Dermis microvascular lymphatic vessel endothelial cell (primary cell): ENCODE data around the gene UCP3. TPM values are rescaled to one million over a fixed set of nuclear protein-coding genes. Genes with fewer than 3 reads are reported as not detected.

Source experiments
- DNase-seq, 2 donors: peaks; one replicate each; pipeline versions ENCODE4 v3.0.0 to v3.0.0-alpha.2; 2010; ENCODE audit warnings: low read depth in 2 of 2
- total RNA-seq: library from RNA; depleted of rRNA; stranded (reverse); fragments of >200 nt; gene quantifications from 2 replicates; pipeline ENCODE4 v1.2.1, GENCODE V29; 2014

UCP3 gene, protein sequence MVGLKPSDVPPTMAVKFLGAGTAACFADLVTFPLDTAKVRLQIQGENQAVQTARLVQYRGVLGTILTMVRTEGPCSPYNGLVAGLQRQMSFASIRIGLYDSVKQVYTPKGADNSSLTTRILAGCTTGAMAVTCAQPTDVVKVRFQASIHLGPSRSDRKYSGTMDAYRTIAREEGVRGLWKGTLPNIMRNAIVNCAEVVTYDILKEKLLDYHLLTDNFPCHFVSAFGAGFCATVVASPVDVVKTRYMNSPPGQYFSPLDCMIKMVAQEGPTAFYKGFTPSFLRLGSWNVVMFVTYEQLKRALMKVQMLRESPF
- total RNA-seq, result under 0.01 and 0.38 TPM in 2 replicates

DNA sequence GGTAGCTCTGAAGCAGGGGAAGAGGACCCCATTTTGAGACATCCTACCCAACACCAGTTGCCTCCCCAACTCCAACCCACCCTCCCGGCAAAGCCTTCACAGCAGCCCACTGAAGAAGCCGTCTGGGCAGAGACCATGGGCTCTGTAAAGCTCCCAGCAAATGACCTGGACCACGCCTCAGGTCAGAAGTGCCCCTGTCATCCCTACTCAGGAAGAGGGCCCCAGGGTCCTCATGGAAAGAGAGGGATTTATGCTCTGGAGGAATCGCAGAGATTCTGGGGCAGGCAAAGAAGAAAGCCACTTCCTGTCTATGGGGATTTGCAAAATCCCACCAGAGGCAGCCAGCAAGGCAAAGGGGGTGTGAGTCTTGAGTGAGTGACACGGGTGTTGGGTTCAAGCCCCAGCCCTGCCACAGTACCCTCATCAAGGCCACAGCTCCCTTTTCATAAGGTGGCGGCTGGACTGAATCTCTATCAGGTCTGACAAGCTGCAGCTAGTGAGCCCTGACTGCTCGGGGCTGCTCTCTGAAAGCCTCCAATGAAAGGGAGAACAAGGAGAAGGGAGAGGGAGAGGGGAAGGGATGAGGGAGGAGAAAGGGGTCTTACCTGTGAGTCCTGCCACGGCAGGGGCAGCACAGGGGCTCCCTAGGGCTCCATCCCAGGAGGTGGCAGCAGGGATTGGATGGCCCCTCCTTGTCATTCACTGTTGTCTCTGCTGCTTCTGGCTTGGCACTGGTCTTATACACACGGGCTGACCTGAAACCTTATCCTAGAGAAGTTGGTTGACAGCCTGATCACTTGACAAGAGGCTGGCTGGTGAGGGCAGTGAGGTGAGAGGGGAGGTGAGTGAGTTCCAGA lies at the start of gene UCP3:
UCP3 (minus strand) TSS at position 713 of the 857 bp plus-strand sequence. CDS start 2,043 bp downstream, outside the sequence.
- DNase-seq, result no peak

DNA sequence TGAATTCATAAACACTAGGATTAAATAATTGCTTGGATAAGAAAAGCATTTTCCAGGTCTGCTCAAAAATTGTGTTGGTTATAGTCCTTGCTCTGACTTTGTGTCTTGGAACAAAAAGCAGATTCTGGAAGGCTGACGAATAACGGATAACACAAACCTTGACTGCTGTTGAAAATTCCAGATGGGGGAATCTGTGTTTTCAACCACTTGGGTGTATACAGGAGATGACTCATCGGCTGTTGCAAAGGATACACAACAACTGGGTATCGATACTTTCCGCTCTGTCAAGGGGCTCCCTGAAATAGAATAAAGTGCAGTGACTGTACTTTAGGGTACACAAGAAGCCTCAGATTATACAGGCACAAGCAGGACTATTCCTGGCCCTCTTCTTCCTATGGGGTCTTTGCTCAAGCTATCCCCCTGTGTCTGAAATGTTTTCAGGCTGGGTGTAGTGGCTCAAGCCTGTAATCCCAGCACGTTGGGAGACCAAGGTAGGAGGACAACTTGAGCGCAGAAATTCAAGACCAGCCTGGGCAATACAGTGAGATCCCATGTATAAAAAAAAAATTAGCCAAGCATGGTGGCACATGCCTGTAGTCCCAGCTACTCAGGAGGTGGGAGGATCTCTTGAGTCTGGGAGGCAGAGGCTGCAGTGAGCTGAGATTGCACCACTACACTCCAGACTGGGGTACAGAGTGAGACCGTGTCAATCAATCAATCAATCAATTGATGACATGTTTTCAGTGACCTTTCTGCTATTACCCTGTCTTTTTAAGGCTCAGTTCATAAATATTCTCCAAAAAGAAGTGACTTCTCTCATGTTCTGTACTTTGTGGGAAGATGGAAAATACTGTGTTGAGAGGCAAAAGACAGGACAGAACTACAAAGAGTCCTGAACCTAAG lies 48.6 kb upstream of the UCP3 start:
- DNase-seq, result peak in 1 of 2 donors; percentile 51

DNA sequence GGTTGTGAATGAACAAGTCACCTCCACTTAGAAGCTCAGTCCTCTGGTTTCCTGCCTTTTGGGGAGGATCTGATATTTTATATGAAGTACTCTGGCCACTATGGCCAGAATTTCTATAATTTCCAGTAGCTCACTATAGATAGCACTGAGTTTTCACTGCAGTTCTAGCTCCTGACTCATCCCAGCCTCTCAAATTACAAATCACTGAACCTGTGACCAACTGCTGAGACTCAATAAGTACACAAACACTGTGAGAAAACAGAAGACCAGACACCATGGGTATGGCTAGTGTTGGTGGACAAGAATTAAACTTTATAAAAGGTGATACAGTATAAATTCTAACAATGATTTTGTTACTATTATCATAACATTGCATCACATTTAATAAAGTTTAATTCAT lies 47.1 kb upstream of the UCP3 start:
- DNase-seq, result peak in 1 of 2 donors; percentile 23

DNA sequence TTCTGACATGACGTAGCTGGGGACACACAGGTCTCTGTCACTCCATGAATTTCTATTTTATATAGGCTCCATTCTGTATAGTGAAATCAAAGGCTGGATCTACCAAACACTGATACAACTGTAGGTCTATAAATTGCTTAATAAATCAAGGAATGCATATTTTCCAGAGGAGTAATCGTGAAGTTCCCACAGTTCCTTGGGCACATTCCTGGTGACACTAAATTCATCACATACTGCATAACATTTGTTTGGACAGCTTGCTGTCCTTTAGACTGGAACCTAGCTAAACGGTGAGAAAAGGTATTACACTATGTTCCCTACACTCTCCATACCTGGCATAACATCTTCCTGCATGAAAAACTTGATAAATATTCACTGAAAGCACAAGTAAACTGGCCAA lies 41.6 kb upstream of the UCP3 start:
- DNase-seq, result no peak

DNA sequence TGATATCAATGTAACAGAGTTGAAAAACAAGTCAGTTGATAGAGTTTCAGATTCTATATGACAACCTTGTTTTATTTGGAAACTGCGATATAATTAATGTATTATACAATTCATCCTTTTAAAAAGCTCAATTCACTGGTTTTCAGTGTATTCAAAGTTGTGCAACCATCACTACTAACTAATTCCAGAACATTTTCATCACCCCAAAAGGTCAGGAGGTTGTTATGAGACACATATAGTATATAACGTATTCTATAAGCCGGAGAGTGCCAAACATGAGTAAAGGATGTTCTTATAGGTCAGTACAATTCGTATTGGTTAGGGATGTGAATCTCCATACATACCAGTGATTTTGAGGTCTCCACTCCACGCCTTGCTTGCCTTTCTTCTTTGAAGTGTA lies 40.1 kb upstream of the UCP3 start:
- DNase-seq, result no peak

DNA sequence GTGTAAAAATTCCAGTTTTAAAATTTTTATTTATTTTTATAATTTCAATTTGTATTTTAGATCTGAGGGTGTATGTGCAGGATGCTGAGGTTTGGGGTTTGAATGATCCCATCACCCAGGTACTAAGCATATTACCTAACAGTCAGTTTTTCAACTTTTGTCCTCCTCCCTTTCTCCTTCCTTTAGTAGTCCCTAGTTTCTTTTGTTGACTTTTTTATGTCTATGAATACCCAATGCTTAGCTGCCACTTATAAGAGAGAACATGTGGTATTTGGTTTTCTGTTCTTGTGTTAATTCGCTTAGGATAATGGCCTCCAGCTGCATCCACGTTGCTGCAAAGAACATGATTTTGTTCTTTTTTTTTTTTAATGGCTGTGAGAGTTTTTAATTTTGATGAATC lies 35.7 kb upstream of the UCP3 start:
- no peak for DNase-seq

DNA sequence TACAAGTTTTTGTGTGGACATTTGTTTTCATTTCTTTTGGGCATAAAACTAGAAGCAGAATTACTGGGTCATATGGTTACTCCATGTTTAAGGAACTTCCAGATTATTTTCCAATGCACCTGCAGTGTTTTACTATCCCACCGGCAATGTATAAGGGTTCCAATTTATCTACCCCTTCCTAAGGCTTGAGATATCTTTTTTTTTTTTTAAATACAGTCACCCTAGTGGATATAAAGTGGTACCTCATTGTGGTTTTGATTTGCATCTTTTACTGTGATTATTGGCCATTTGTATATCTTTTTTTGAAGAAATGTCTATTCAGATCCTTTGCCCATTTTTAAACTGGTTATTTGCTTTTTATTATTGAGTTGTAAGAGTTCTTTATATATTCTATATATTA lies 34.6 kb upstream of the UCP3 start:
- no peak for DNase-seq

DNA sequence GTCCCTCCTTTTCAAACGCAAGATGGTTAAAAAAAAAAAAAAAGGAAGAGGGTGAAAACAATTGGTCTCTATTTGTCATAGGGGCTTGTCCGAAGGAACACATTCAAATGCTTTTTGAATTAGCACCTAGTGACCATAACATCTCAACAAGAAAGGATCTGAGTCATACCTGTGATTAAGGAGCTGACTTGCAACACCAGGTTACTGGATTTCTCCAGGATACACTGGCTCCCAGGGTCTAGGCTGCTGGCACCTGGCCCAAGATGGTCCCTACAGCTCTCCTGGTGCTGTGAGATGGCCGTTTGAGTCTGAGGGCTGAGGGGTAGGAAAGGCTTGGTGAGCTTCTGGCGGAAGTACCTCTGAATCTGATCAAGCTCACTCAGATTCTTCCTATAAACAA lies 28.4 kb upstream of the UCP3 start:
- DNase-seq, result peak in 1 of 2 donors; percentile 6

DNA sequence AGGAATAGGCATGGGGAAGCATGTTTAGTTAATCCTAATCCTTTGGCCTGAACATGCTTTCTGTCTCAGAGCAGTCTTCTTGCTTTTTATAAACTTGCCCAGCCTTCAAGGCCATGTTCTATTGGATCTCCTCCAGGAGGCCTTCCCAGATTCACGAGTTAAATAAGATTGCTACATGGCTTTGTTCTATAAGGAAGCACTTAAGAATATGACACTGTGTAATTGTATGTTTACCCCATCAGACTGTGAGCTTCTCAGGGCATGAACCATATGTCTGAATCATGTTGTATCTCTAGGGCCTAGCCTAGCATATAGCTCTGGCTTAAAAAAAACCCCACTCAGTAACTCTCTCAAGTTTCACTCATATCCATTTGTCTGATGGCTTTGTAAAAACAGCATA lies 26.4 kb upstream of the UCP3 start:
- DNase-seq, result no peak

DNA sequence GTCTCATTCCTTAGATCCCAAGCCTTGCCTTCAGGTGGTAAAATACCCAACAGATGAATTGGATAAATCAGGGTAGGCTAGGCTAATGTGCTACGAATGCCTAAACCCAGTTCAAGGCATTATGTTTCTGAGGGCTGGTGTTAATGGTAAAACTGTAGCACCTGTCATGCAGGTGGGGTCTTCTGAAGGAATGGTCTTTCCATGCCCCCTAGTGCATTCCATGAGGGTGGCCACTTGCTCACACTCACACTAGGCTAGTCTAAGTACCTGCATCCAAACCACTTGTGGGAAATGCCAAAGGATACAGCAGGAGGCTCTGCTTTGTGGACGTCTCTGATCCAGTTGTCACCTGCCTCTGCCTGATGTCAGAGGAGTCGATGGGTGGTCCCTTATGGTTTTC lies 24.2 kb upstream of the UCP3 start:
- no peak for DNase-seq

DNA sequence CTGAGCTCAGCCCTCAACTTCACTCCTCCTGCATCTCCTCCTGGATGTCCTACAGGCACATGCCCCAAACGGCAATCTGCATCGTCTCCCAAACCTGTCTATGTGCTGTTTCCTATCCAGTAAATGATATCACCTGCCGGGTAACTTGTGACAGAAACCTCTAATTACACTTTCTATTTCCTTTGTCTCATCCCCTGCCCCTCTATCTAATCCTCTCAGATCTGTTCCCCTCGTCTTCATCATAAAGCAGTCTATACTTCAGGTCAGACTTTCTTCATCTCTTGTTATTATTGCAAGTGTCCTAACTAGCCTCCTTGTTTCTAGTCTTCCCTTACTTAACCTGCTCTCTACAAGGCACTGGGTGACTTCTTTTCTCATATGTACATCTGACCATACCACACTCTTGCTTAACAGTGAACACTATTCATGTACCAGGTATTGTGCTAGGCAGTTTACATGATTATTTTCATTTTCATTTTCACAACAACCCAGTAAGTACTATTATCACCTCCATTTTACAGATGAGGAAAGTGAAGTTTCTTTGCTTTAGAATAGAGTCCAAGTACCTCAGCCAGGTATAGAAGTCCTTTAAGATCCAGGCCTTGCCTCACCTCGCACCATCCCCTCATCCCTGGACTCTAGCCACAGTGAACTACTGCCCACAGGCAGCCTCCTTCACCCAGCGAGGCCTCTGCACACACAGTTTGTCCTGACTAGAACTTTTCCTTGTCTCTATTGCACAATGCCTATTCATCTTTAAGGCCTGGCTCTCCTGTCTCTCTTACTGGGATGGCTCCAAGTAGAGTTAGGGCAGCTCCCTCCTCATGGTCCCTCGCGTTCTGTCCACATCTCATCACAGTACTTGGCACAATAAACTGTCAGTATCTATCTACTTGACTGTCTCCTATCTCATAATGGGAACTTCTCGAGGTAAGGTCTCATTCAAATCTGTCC lies 22.1 kb upstream of the UCP3 start:
- no peak for DNase-seq

DNA sequence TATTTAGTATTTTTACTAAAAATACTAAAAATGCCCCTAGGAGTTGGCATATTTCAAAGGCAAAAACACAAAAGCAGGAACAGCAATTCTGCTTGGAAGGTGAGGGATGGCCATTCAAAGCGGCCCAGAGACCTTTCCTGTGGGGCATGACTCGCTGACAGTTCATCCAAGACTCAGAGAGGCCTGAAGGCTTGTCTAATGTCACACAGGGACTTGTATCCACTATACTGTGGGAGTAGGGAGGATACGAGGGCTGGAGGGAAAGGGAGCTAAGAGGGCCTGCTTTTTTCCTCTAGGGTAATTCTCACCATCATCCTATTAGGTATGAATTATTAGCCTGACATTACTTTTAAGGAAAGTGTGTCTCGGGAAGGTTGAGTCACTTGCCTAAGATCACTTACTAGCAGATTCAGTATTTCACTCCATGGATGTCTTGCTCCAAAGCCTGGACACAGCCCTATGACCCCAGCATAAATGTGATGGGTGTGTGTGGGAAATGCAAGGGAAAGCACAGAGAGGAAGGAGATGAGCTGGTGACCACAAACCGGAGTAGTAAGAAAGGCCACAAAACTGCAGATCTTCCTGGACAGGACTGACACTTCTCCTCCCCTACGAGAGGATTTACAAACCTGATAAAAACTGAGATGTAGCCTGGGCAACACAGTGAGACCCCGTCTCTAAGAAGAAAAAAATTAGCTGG lies 16.7 kb upstream of the UCP3 start:
- DNase-seq, result peak in 1 of 2 donors; percentile 40

DNA sequence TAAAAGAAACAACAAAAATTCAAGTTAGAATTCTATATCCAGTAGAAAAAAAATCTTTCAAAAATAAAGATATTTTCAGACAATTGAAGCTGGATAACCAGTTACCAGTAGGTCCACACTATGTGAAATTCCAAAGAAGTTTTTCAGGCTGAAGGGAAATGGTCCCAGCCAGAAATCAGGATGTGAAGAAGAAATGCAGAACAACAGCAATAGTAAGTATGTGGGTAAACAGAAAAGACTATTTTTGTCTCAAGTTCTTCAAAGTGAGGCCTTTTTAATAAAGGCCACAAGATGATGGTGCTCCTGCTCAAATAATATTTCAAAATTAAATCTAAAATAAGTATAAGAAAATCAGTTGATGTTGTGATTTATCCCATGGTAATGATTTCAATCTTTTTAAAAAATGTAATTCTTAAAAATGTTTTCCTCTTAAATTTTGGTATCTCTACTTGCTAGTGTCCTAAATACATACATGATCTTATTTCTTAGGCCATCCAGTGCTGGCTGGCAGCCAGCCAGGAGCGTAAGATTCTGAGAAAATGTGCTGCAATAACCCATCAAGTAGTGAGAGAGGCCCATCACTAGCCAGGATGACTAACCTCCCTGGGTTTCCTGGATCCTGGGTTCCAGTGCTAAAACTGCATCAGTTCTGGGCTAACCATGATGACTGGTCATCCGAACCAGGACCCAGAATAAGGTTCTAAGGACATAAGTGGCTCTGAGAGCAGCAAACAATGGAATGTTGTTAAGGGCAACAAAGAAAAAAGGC lies 15.6 kb upstream of the UCP3 start:
- DNase-seq, result peak in 1 of 2 donors; percentile 62

DNA sequence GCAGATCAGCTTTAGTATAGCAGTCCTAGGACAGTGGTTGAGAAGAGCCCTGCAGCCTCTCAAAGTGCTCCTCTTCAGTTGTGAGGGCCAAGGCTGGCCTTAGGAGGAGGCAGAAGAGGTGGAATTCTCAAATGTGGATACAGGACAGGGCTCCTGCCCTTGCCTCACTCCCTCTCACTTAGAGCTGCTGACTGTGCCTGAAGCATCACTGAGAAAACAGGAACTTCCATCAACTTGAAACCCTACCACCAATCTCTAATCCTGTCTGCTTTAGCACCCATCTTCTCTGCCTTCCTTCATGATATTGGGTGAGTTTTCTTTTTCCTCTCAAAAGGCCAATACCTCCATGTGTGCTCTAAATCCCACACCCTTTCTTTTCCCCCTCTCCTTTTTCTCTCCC lies 14.4 kb upstream of the UCP3 start:
- no peak for DNase-seq

DNA sequence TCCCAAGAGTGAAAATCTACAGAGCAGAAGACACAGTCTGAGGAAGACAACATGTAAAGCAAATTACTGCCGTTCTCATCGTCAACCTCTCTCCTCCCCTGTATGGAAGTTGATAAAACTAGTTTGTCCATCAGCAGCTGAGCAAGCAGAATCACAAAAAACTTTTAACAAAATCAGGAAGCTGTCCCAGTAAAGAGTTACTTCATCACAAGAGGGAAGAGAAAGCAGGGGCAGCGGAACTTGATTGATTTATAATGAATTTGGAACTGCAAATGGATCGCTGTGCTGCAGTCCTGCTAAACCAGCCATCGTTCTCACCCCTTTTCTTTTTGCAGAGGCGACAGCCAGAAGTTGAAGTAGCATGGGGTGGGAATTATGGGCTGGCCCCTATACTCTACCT lies 13.7 kb upstream of the UCP3 start:
- DNase-seq, result no peak

DNA sequence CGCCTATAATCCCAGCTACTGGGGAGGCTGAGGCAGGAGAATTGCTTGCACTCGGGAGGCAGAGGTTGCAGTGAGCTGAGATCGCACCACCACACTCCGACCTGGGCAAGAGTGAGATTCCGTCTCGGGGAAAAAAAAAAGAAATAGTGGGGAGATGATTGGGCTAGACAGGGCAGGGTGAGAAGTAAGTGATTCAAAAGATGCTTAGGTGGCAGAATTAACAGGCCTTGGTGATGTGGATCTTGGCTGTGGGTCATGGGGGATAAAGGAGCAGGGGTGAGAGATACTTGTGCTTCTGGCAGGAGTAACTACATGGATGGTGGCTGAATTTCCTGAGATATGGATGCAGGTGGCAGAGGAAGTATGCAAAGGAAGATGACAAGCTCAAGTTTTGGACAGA lies 13.1 kb upstream of the UCP3 start:
- DNase-seq, result no peak

DNA sequence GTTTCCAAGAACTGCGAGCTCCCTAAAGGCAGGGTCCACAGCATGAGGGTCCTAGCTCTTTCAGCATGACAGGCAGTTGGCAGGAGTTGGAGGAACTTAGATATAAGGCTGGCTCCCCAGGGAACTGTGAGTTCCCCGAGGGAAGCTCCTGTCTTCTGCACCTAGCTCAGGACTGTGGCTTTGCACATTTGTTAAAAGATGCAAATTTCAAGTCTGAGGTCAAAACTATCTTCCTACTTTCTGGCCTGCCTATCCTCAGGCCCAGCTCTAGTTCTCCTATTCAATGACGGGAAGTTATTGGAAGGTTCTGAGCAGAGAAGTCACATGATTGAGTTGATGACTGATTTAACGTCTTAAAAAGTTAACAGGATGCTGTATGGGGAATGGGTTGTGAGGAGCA lies 11.7 kb upstream of the UCP3 start:
- DNase-seq, result peak in 1 of 2 donors; percentile 14

DNA sequence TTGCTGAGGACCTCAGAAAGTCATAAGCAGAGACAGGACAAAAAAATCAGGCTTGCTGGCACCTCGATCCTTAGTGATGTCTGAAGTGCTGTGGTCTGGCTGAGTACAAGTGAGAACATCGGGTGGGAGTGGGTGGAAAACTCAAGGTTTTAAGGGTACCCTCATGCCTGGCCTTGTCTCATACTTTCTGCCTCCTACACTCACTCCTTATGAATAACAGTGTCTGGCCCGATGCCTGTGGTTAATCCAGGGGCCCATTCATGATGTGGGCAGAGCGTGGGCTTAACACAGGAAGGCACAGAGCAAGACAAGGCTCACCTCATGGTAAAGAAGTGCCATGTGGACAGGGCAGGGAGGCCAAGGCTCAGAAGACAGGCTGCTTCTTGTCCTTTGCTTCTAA lies 11.0 kb upstream of the UCP3 start:
- DNase-seq, result no peak

DNA sequence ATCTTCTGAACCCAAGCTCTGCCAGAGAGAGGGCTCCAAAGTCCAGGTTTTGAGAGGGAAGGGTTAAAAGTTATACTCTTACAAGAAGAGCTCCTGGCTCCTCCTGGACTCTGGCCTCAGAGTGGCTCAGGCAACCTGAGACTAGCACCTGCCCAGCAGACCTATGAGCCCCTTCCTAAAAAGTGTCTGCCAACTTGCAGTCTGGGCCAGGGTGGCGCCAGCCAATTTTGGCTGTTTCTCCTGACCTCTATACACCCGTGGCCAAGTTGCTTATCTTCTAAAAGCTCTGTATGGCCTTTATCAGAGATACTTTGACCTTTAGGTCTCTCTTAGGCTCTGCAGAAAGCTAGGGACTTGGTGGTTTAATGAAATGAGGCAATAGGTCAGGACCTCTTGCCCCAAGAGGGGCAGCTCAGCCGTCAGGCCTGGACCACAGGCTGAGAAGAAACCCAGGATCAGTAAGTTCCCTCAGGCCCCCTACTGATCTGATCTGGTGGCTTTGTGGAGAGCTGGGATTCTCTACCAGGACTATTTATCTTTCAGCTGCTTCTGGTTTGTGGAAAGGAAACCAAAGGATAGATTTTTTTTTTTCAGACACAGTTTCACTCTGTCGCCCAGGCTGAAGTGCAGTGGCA lies 10.3 kb upstream of the UCP3 start:
- DNase-seq, result no peak
